SK-N-SH (cell line): ENCODE results near the gene CYSLTR2. TPM values are rescaled to one million over a fixed set of nuclear protein-coding genes. Genes with fewer than 3 reads are reported as not detected.

Source experiments
- CTCF ChIA-PET: fragments of 300-600, 350-600 bp; formaldehyde crosslinking; extraction: SDS; loops from one replicate; lab custom pipeline; 2021; lab: Yijun Ruan, JAX
- POLR2A ChIA-PET: fragments of 350-600 bp; sonication (Branson Sonifier 250); formaldehyde crosslinking; extraction: SDS; loops from one replicate; lab custom pipeline; 2020; ENCODE audit warnings: antibody characterized with exemption, inconsistent platforms; lab: Yijun Ruan, JAX
- DNase-seq: peaks from one replicate; pipeline ENCODE4 v3.0.0; 2012
- H2AFZ ChIP-seq: fragments of 200-600 bp; sonication (generic); 2 replicates; pipeline ENCODE4 v1.8.1; 2016; ENCODE audit warnings: antibody characterized with exemption, mild to moderate bottlenecking, low read depth
- H3F3A ChIP-seq: fragments of 200-600 bp; sonication (generic); replicated peaks from 2 replicates; pipeline ENCODE3; 2016; ENCODE audit warnings: antibody characterized with exemption, mild to moderate bottlenecking; ENCODE audit not compliant: insufficient read depth
- H3K27ac ChIP-seq, 2 experiments: fragments of 200-500 bp in 1 of 2; fragments of 200-600 bp in 1 of 2; sonication (Bioruptor generic) in 1 of 2; sonication (generic), shearing (Covaris generic) in 1 of 2; 2 replicates each; pipeline versions ENCODE4 v1.5.1 to v1.6.1; 2014 to 2016; ENCODE audit warnings: low read depth in 2 of 2, inconsistent platforms in 1 of 2, low read length in 1 of 2, mild to moderate bottlenecking in 1 of 2, mixed read lengths in 1 of 2
- H3K27me3 ChIP-seq: fragments of 200-600 bp; sonication (generic), shearing (Covaris generic); 2 replicates; pipeline ENCODE4 v1.6.1; 2016; ENCODE audit warnings: mixed run types; ENCODE audit not compliant: insufficient read depth
- H3K36me3 ChIP-seq, 2 experiments: fragments of 200-500 bp in 1 of 2; fragments of 200-600 bp in 1 of 2; sonication (Bioruptor generic) in 1 of 2; sonication (generic) in 1 of 2; replicated peaks in 1 of 2; 2 replicates each; pipeline versions ENCODE3 to v1.5.1; 2014 to 2016; ENCODE audit warnings: low read length in 1 of 2, mild to moderate bottlenecking in 1 of 2; ENCODE audit not compliant: insufficient read depth in 2 of 2, control insufficient read depth in 1 of 2
- H3K4me1 ChIP-seq, 2 experiments: fragments of 200-500 bp in 1 of 2; fragments of 200-600 bp in 1 of 2; sonication (Bioruptor generic) in 1 of 2; sonication (generic), shearing (Covaris generic) in 1 of 2; 2 replicates each; pipeline versions ENCODE4 v1.5.1 to v1.6.1; 2014 to 2016; ENCODE audit warnings: low read depth in 1 of 2, low read length in 1 of 2, mixed run types in 1 of 2; ENCODE audit not compliant: insufficient read depth in 2 of 2, control insufficient read depth in 1 of 2
- H3K4me2 ChIP-seq: fragments of 200-600 bp; sonication (generic), shearing (Covaris generic); 2 replicates; pipeline ENCODE4 v1.6.1; 2017; ENCODE audit warnings: mixed run types
- H3K4me3 ChIP-seq, 2 experiments: fragments of 200-500 bp in 1 of 2; fragments of 200-600 bp in 1 of 2; sonication (Bioruptor generic) in 1 of 2; sonication (generic), shearing (Covaris generic) in 1 of 2; 2 replicates each; pipeline versions ENCODE4 v1.5.1 to v1.8.1; 2014 to 2016; ENCODE audit warnings: low read depth in 2 of 2, inconsistent platforms in 1 of 2, low read length in 1 of 2, mild to moderate bottlenecking in 1 of 2, mixed read lengths in 1 of 2, moderate library complexity in 1 of 2
- H3K79me2 ChIP-seq: fragments of 200-600 bp; sonication (generic); 2 replicates; pipeline ENCODE4 v1.8.1; 2017; ENCODE audit warnings: mild to moderate bottlenecking; ENCODE audit not compliant: insufficient read depth
- H3K9ac ChIP-seq: fragments of 200-600 bp; sonication (generic); 2 replicates; pipeline ENCODE4 v1.6.1; 2017; ENCODE audit warnings: mixed run types
- H3K9me2 ChIP-seq: fragments of 200-600 bp; sonication (generic); 2 replicates; pipeline ENCODE4 v1.6.1; 2017; ENCODE audit warnings: mixed run types
- H3K9me3 ChIP-seq: fragments of 200-600 bp; sonication (generic); 2 replicates; pipeline ENCODE4 v1.6.1; 2017; ENCODE audit warnings: mixed run types, mild to moderate bottlenecking, moderate library complexity
- H4K20me1 ChIP-seq: fragments of 200-600 bp; sonication (generic); 2 replicates; pipeline ENCODE4 v1.6.1; 2017; ENCODE audit warnings: mild to moderate bottlenecking, mixed run types; ENCODE audit not compliant: insufficient read depth
- ELF1 ChIP-seq: IDR thresholded peaks from 2 replicates; pipeline ENCODE4 v1.4.0; 2012
- EP300 ChIP-seq, 2 experiments: IDR thresholded peaks; 2 replicates each; pipeline versions ENCODE4 v1.4.0 to v1.6.1; 2012; ENCODE audit warnings: borderline replicate concordance in 1 of 2, low read depth in 1 of 2, low read length in 1 of 2
- EZH2phosphoT487 ChIP-seq: fragments of 200-600 bp; sonication (generic); IDR thresholded peaks from 2 replicates; pipeline ENCODE4 v1.6.1; 2017; ENCODE audit warnings: low read depth, mixed run types, mild to moderate bottlenecking, antibody characterized with exemption, moderate library complexity, borderline replicate concordance
- FOSL2 ChIP-seq: IDR thresholded peaks from 2 replicates; pipeline ENCODE4 v1.4.0; 2012; ENCODE audit warnings: low read depth, mild to moderate bottlenecking, moderate library complexity, borderline replicate concordance
- FOXJ3 ChIP-seq: sonication (generic); formaldehyde crosslinking; IDR thresholded peaks from 2 replicates; pipeline ENCODE4 v1.5.1; 2020; ENCODE audit warnings: mild to moderate bottlenecking, missing genetic modification reagents
- FOXM1 ChIP-seq: IDR thresholded peaks from 2 replicates; pipeline ENCODE4 v1.4.0; 2012; ENCODE audit warnings: low read depth, mild to moderate bottlenecking
- GATA2 ChIP-seq: sonication (generic); formaldehyde crosslinking; IDR thresholded peaks from 2 replicates; pipeline ENCODE4 v1.5.0; 2020; ENCODE audit warnings: mild to moderate bottlenecking, missing genetic modification reagents
- IRF3 ChIP-seq: fragments of 150-350 bp; IDR thresholded peaks from 2 replicates; pipeline ENCODE4 v1.6.1; 2016; ENCODE audit warnings: mild to moderate bottlenecking, low read depth, low read length
- JUND ChIP-seq: IDR thresholded peaks from 2 replicates; pipeline ENCODE4 v1.4.0; 2012
- MXI1 ChIP-seq: IDR thresholded peaks from 2 replicates; pipeline ENCODE4 v1.6.1; 2012; ENCODE audit warnings: mild to moderate bottlenecking, low read depth, low read length, improper control_type of control experiment
- NFIC ChIP-seq: IDR thresholded peaks from 2 replicates; pipeline ENCODE4 v1.4.0; 2012; ENCODE audit warnings: borderline replicate concordance
- NRF1 ChIP-seq: IDR thresholded peaks from 2 replicates; pipeline ENCODE4 v1.6.1; 2012; ENCODE audit warnings: low read depth, mild to moderate bottlenecking, low read length
- RAD21 ChIP-seq: IDR thresholded peaks from 2 replicates; pipeline ENCODE4 v1.6.1; 2012; ENCODE audit warnings: mild to moderate bottlenecking, low read length
- RCOR1 ChIP-seq: fragments of 150-350 bp; IDR thresholded peaks from 2 replicates; pipeline ENCODE4 v1.6.1; 2017; ENCODE audit warnings: antibody characterized with exemption, low read length
- RXRA ChIP-seq: IDR thresholded peaks from 2 replicates; pipeline ENCODE4 v1.4.0; 2012; ENCODE audit warnings: low read depth, mild to moderate bottlenecking, borderline replicate concordance
- SMC3 ChIP-seq: IDR thresholded peaks from 2 replicates; pipeline ENCODE4 v1.6.1; 2012; ENCODE audit warnings: low read depth, low read length, improper control_type of control experiment
- TAF1 ChIP-seq: IDR thresholded peaks from 2 replicates; pipeline ENCODE4 v1.6.1; 2012; ENCODE audit warnings: low read depth, mild to moderate bottlenecking, low read length, moderate library complexity, borderline replicate concordance
- TEAD4 ChIP-seq: IDR thresholded peaks from 2 replicates; pipeline ENCODE4 v1.4.0; 2012; ENCODE audit warnings: mild to moderate bottlenecking, borderline replicate concordance; ENCODE audit not compliant: insufficient read depth
- YY1 ChIP-seq: IDR thresholded peaks from 2 replicates; pipeline ENCODE4 v1.4.0; 2012; ENCODE audit warnings: low read depth, mild to moderate bottlenecking
- ZBTB33 ChIP-seq: IDR thresholded peaks from 2 replicates; pipeline ENCODE4 v1.4.0; 2012; ENCODE audit warnings: low read depth, borderline replicate concordance
- WGBS: methylation state at CpG from one replicate; pipeline ENCODE4 v1.1.6; 2017; ENCODE audit warnings: low lambda C conversion rate; 5-methylcytosine and 5-hydroxymethylcytosine counted together
- polyA plus RNA-seq, 3 experiments: library from polyadenylated mRNA; depleted of rRNA; stranded (reverse); fragments of >200 nt; gene quantifications; 2 replicates each; pipeline ENCODE4 v1.2.3, GENCODE V29; 2012
- TF ChIP-seq, protein P1 (sequence below): fragments of 200-600 bp; sonication (generic); IDR thresholded peaks from 2 replicates; pipeline ENCODE4 v1.6.1; 2017; ENCODE audit warnings: antibody characterized with exemption, mild to moderate bottlenecking, moderate library complexity
- TF ChIP-seq, protein P2 (sequence below): IDR thresholded peaks from 2 replicates; pipeline ENCODE4 v1.4.0; 2012; ENCODE audit warnings: low read depth
- TF ChIP-seq, protein P3 (sequence below): IDR thresholded peaks from 2 replicates; pipeline ENCODE4; 2012

CYSLTR2 gene
- polyA plus RNA-seq, 1 of the 3 experiments (the other 2 are of a cell fraction), result 0.12 TPM

DNA sequence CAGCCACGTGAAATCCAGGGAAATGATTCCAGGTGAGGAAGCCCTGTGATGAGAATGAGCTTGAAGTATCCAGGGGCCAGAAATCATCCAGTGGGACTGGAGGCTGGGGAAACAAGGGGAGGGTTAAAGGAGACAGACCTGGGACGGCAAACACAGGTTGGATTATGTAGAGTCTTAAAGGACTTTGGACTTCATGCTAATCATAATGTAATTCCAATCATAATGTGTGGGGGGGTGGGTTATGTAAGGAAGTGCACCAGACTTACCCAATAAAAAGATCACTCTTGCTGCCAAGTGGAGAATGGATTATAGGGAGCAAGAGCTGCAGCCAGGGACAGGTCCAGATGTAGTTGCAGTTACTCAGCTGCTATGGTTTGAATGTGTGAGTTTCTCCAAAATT lies 16.1 kb upstream of the CYSLTR2 start:
- Histone ChIP-seq H3K9ac (no peak overlapping the region), H3K4me3 (no peak overlapping the region), H3K4me1 (no peaks in the 10 kb centered on the region), H2AFZ (no peak overlapping the region), H3K4me2 (no peak overlapping the region), H3F3A (no peaks in the 10 kb centered on the region), H3K27me3 (no peaks in the 10 kb centered on the region), H3K27ac (no peak overlapping the region), H3K79me2 (no peaks in the 10 kb centered on the region), H3K36me3 (no peaks in the 10 kb centered on the region), H4K20me1 (no peaks in the 10 kb centered on the region)
- DNase-seq, result no peak
- 31% methylated on average over 2 of the region's 2 CpGs for WGBS
- CTCF ChIA-PET, result no interaction called here
- TF ChIP-seq EZH2phosphoT487 (no peak), FOXM1 (no peak), ZBTB33 (no peak), RAD21 (no peak), RXRA (no peak), RCOR1 (no peak), NFIC (no peak), TAF1 (no peak), YY1 (no peak), FOXJ3 (no peak), IRF3 (no peak)
- TF ChIP-seq, protein P1, sequence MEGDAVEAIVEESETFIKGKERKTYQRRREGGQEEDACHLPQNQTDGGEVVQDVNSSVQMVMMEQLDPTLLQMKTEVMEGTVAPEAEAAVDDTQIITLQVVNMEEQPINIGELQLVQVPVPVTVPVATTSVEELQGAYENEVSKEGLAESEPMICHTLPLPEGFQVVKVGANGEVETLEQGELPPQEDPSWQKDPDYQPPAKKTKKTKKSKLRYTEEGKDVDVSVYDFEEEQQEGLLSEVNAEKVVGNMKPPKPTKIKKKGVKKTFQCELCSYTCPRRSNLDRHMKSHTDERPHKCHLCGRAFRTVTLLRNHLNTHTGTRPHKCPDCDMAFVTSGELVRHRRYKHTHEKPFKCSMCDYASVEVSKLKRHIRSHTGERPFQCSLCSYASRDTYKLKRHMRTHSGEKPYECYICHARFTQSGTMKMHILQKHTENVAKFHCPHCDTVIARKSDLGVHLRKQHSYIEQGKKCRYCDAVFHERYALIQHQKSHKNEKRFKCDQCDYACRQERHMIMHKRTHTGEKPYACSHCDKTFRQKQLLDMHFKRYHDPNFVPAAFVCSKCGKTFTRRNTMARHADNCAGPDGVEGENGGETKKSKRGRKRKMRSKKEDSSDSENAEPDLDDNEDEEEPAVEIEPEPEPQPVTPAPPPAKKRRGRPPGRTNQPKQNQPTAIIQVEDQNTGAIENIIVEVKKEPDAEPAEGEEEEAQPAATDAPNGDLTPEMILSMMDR, result no peak
- TF ChIP-seq, protein P2, sequence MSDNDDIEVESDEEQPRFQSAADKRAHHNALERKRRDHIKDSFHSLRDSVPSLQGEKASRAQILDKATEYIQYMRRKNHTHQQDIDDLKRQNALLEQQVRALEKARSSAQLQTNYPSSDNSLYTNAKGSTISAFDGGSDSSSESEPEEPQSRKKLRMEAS, result no peak
- TF ChIP-seq, all 33 proteins: peak for 0
- POLR2A ChIA-PET, result no interaction called here
- H3K9me3 ChIP-seq, result 0 out of 2 replicates have a peak, but pooled peaks cover 6% of the 10 kb centered on the region
- no peaks in the 10 kb centered on the region for H3K9me2 ChIP-seq

GRCh38 chr13:48640767-48641166 lies 13.0 kb upstream of the CYSLTR2 start:
- Histone ChIP-seq H3K27me3 (no peaks in the 10 kb centered on the region), H3K4me1 (no peaks in the 10 kb centered on the region), H2AFZ (no peak overlapping the region), H3K79me2 (no peaks in the 10 kb centered on the region), H3K9me3 (no peaks in the 10 kb centered on the region), H3K9me2 (no peaks in the 10 kb centered on the region), H3K27ac (no peak overlapping the region), H3F3A (no peaks in the 10 kb centered on the region), H3K36me3 (no peaks in the 10 kb centered on the region), H3K9ac (no peak overlapping the region), H3K4me3 (no peak overlapping the region), H4K20me1 (no peaks in the 10 kb centered on the region), H3K4me2 (no peak overlapping the region)
- WGBS, result 62% methylated on average over 7 of the region's 7 CpGs
- ChIA-PET POLR2A (no interaction called here), CTCF (no interaction called here)
- no peak for DNase-seq
- TF ChIP-seq, protein P3, sequence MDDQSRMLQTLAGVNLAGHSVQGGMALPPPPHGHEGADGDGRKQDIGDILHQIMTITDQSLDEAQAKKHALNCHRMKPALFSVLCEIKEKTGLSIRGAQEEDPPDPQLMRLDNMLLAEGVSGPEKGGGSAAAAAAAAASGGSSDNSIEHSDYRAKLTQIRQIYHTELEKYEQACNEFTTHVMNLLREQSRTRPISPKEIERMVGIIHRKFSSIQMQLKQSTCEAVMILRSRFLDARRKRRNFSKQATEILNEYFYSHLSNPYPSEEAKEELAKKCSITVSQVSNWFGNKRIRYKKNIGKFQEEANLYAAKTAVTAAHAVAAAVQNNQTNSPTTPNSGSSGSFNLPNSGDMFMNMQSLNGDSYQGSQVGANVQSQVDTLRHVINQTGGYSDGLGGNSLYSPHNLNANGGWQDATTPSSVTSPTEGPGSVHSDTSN, result no peak
- TF ChIP-seq TEAD4, result no peak
- no peak for TF ChIP-seq GATA2
- TF ChIP-seq FOSL2, result no peak
- no peak for TF ChIP-seq JUND
- TF ChIP-seq YY1, result no peak
- no peak for TF ChIP-seq RAD21
- TF ChIP-seq EP300 (IDR thresholded peaks at IDR 0.05; ENCODE audit: borderline replicate concordance in 1 of 2, low read depth in 1 of 2, low read length in 1 of 2), result no peak
- TF ChIP-seq, protein P2, result no peak
- TF ChIP-seq ELF1, result no peak
- TF ChIP-seq MXI1, result no peak
- TF ChIP-seq NRF1, result no peak
- no peak for TF ChIP-seq SMC3
- TF ChIP-seq NFIC, result no peak
- TF ChIP-seq TAF1, result no peak
